ENCODE measurements around the gene CDC42SE2. TPM values are rescaled to one million over a fixed set of nuclear protein-coding genes. Genes with fewer than 3 reads are reported as not detected.

The CDC42SE2 gene
- total RNA-seq, 2 donors from 2014 or later, result 147 to 151 TPM

DNA sequence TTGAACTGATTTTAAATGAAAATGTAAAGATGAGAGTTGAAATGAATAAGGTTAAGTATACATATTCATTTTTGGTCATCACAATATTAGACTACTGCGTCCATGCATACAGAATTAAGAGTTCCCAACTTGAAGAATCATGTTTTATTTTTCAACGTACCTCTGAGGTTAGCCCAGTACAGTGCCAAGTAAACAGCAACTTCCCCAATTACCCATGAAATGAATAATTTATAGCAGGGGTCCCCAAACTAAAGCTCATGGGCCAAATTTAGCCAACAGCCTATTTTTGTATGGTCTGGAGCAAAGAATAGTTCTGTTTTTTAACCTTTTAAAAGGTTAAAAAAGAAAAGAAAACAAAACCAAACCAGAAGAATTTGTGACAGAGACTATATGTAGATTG lies 167.9 kb downstream of the CDC42SE2 start:
- Mint-ChIP-seq H3K36me3 (ENCODE audit: insufficient read depth in 2 of 2) (peaks cover 9 to 31% of the 10 kb centered on the region in 2 donors), H3K27me3 (ENCODE audit: low read depth) (no peaks in the 10 kb centered on the region), H3K4me1 (ENCODE audit: low read depth) (no peaks in the 10 kb centered on the region), H3K9me3 (no peaks in the 10 kb centered on the region), H3K27ac (peak overlapping the region; percentile 24), H3K4me3 (no peak overlapping the region)
- no peak for ATAC-seq (replicated peaks in 1 of 2)
- DNase-seq, result no peak

DNA sequence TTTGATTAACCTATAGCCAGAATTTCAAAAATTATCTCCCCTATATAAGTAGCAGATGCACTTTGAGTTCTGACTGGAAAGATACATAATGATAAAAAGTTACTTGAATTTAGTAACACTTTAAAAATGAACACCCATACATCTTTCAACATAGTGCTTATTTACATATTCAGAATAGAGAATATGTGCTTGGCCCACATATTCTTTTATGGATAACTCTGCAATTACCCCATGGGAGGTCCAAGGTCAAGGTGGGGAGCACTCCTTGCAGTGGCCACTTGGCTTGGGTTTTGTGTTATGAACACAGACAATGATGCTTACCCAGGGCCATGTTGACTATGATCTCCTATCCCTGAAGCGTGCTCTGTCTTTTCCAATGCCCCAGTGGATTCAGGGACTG lies 169.3 kb downstream of the CDC42SE2 start:
- Mint-ChIP-seq H3K27me3 (ENCODE audit: low read depth) (no peaks in the 10 kb centered on the region), H3K4me1 (ENCODE audit: low read depth) (no peaks in the 10 kb centered on the region), H3K4me3 (no peak overlapping the region), H3K36me3 (ENCODE audit: insufficient read depth in 2 of 2) (peaks cover 8 to 34% of the 10 kb centered on the region in 2 donors), H3K27ac (peak overlapping the region; percentile 57), H3K9me3 (no peaks in the 10 kb centered on the region)
- ATAC-seq (replicated peaks in 1 of 2), result no peak
- DNase-seq, result no peak

GRCh38 chr5:131436081-131436480 lies 172.2 kb downstream of the CDC42SE2 start:
- no peak overlapping the region for H3K4me3 Mint-ChIP-seq
- no peaks in the 10 kb centered on the region for H3K9me3 Mint-ChIP-seq
- no peaks in the 10 kb centered on the region for H3K4me1 Mint-ChIP-seq (ENCODE audit: low read depth)
- DNase-seq (no peak), ATAC-seq (replicated peaks in 1 of 2) (no peak)
- H3K27me3 Mint-ChIP-seq (ENCODE audit: low read depth), result no peaks in the 10 kb centered on the region
- peak overlapping the region; percentile 9 for H3K27ac Mint-ChIP-seq
- peaks cover 12 to 37% of the 10 kb centered on the region in 2 donors for H3K36me3 Mint-ChIP-seq (ENCODE audit: insufficient read depth in 2 of 2)

DNA sequence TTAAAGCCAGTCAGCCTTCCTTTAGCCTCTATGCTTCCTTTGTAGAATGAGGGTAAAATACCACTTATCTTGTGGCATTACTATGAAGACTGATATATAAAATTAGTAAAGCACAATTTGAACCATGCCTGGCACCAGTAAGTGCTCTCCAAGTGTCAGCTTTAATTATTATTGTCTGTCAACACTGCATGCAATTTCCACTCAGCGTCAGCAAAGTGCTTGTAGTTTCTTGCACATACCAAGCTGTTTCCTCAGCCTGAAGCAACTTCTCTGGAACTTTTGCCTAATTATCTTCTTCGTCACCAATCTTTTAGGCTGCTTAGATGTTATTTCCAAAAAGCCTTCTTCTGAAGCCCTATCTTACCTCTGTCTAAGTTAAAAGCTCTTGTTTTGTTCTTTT lies 177.3 kb downstream of the CDC42SE2 start:
- ATAC-seq (replicated peaks in 1 of 2) (no peak), DNase-seq (no peak)
- Mint-ChIP-seq H3K27ac (peak overlapping the region; percentile 75), H3K4me3 (no peak overlapping the region), H3K4me1 (ENCODE audit: low read depth) (peaks cover 6% of the 10 kb centered on the region), H3K36me3 (ENCODE audit: insufficient read depth in 2 of 2) (peaks cover 6 to 37% of the 10 kb centered on the region in 2 donors), H3K27me3 (ENCODE audit: low read depth) (no peaks in the 10 kb centered on the region), H3K9me3 (no peaks in the 10 kb centered on the region)

Other genes starting within 250 kb of the CDC42SE2 start
- 100 to 1,000 TPM; 269 to 292 TPM for gene HINT1, start 98.8 kb upstream of the CDC42SE2 start, total RNA-seq
- gene LYRM7, start 93.1 kb upstream of the CDC42SE2 start, total RNA-seq, result 10 to 100 TPM; 12.4 to 16.0 TPM